Astrocyte (in vitro differentiated cells and primary cell): ENCODE measurements around the gene MDN1.

ENCODE experiments used
- CTCF ChIP-seq: IDR thresholded peaks from 2 replicates; pipeline ENCODE4 v1.5.1; 2011; ENCODE audit warnings: low read depth, mild to moderate bottlenecking, inconsistent platforms, low read length, moderate library complexity; ENCODE audit not compliant: insufficient read depth
- EZH2 ChIP-seq: IDR thresholded peaks from 2 replicates; pipeline ENCODE4 v1.6.1; 2012; ENCODE audit warnings: mild to moderate bottlenecking, low read length, inconsistent platforms; ENCODE audit not compliant: insufficient read depth

GRCh38 chr6:89597372-89597771 is 222.2 kb downstream of the MDN1 start:
- TF ChIP-seq CTCF (no peak), EZH2 (no peak)
